Motor neuron (in vitro differentiated cells): Measurements from ENCODE around the gene DACT2. TPM values are rescaled to one million over a fixed set of nuclear protein-coding genes. Genes with fewer than 3 reads are reported as not detected.

Source experiments
- ATAC-seq, 8 experiments: fragments of 200-7000 bp; cut with Tn5 transposase; replicated peaks in 6 of 8; 2 replicates each; pipeline ENCODE4 v1.8.0; 2021; ENCODE audit warnings: mild to moderate bottlenecking in 8 of 8, moderate library complexity in 8 of 8
- H3K27ac ChIP-seq, 2 donors: fragments of 250-450 bp; sonication (Bioruptor Pico); 2 replicates each; pipeline ENCODE4 v1.9.0; 2021; ENCODE audit warnings: antibody characterized with exemption in 2 of 2, mild to moderate bottlenecking in 2 of 2, moderate library complexity in 1 of 2
- H3K4me1 ChIP-seq, 2 donors: fragments of 250-450 bp; sonication (Bioruptor Pico); replicated peaks in 1 of 2; 2 replicates each; pipeline ENCODE4 v1.6.1; 2021; ENCODE audit warnings: antibody characterized with exemption in 2 of 2, mild to moderate bottlenecking in 2 of 2, moderate library complexity in 1 of 2
- H3K4me3 ChIP-seq, 5 donors: fragments of 250-450 bp; sonication (Bioruptor Pico); 2 replicates each; pipeline ENCODE4 v1.9.0; 2021; ENCODE audit warnings: antibody characterized with exemption in 5 of 5, mild to moderate bottlenecking in 5 of 5, moderate library complexity in 4 of 5
- WGBS, 10 experiments: fragments of 450-650 bp; shearing (Covaris generic); methylation state at CpG; one replicate each; pipeline ENCODE4 v1.0.0; 2022; 5-methylcytosine and 5-hydroxymethylcytosine counted together
- in situ Hi-C, 9 experiments: fragments of 400-800 bp; cut with MboI; loops; one replicate each; pipeline ENCODE4 v1.15.0; 2021; ENCODE audit warnings: low sequenced_read_pairs in 9 of 9, low pct_unique_long_range_greater_than_20kb in 2 of 9; ENCODE audit not compliant: unreplicated experiment in 9 of 9
- total RNA-seq, 8 experiments: library from RNA; unstranded; fragments of 300-600 nt; gene quantifications; 2 replicates each; pipeline versions ENCODE4 v1.2.3 to v1.2.4, GENCODE V29; 2022

DACT2 gene
- total RNA-seq, 8 experiments from 2014 or later: 0.20 to 7.4 (median 1.1) TPM; not detected in 2

DNA sequence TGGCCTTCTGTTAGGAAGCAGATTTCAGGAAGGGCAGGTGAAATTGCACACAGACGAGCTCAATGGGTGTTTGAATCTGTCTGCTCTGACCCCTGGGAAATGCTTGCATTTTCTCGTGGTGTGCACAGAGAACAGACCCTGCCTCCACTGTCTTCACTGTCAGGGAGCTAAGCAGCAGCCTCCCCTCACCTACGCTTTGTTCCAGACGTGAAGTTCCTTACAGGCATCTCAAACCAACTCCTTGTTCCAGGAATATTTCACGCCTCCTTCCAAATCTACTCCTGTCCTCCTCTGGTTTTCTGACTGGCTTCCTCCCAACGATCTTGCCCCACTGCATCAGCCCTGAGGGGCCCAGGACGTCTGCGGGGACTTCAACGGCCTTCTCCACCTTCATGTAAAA, 13.7 kb downstream of the DACT2 start:
- 18 to 80% (median 62%) methylated on average over 2 to 7 of the region's 9 CpGs; no CpG with 5 or more reads in 2 of the 10 experiments for WGBS, 10 experiments
- peaks cover 48 to 56% of the 10 kb centered on the region in 2 donors for H3K4me1 ChIP-seq
- H3K27ac ChIP-seq: no peak overlapping the region
- no peak overlapping the region for H3K4me3 ChIP-seq
- in situ Hi-C loops: loop anchor here in 1 of 9 experiments (25.0 kb wide), 1 partner anchor 94 kb away; no protein-coding TSS in a partner anchor
- ATAC-seq: no peak

- 53 to 88% (median 72%) methylated on average over 3 to 16 of the region's 20 CpGs for WGBS, 10 experiments
- Histone ChIP-seq H3K4me1 (peaks cover 42 to 51% of the 10 kb centered on the region in 2 donors), H3K4me3 (no peak overlapping the region), H3K27ac (no peak overlapping the region)
- in situ Hi-C loops: loop anchor here in 1 of 9 experiments (25.0 kb wide), 1 partner anchor 93 kb away; no protein-coding TSS in a partner anchor
- no peak for ATAC-seq
Measured at GRCh38 chr6:168305096-168305749, 14.4 kb downstream of the DACT2 start.

DNA sequence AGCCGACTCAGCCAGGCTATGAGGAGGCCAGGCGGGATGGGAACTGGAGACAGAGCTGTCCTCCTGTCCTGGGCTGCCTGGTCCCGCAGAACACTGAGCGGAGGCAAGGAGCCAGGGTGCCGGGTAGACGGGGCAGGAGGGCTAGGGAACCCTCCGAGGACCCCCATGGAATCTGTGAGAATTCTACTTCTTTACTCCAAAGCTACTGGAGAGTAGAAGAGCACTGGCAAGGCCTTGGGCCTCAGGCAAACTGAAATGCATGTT, 14.9 kb downstream of the DACT2 start:
- Histone ChIP-seq H3K27ac (no peak overlapping the region), H3K4me1 (peaks cover 37 to 48% of the 10 kb centered on the region in 2 donors), H3K4me3 (no peak overlapping the region)
- WGBS, 10 experiments: 49 to 100% (median 89%) methylated on average over 1 to 6 of the region's 7 CpGs; no CpG with 5 or more reads in 4 of the 10 experiments
- in situ Hi-C loops: loop anchor here in 1 of 9 experiments (25.0 kb wide), 1 partner anchor 92 kb away; no protein-coding TSS in a partner anchor
- ATAC-seq: no peak

GRCh38 chr6:168303982-168304751, 15.4 kb downstream of the DACT2 start:
- Histone ChIP-seq H3K27ac (no peak overlapping the region), H3K4me1 (peaks cover 31 to 44% of the 10 kb centered on the region in 2 donors), H3K4me3 (no peak overlapping the region)
- in situ Hi-C loops: loop anchor here in 1 of 9 experiments (25.0 kb wide), 1 partner anchor 92 kb away; no protein-coding TSS in a partner anchor
- no peak for ATAC-seq
- WGBS, 10 experiments: 0 to 93% (median 71%) methylated on average over 1 to 10 of the region's 16 CpGs

GRCh38 chr6:168302534-168302933, 17.0 kb downstream of the DACT2 start:
- peaks cover 25 to 32% of the 10 kb centered on the region in 2 donors for H3K4me1 ChIP-seq
- no peak overlapping the region for H3K27ac ChIP-seq
- in situ Hi-C loops: loop anchor here in 1 of 9 experiments (25.0 kb wide), 1 partner anchor 90 kb away; no protein-coding TSS in a partner anchor
- H3K4me3 ChIP-seq: no peak overlapping the region
- peak in 7 of 8 experiments; percentile 51 to 99 (median 96) for ATAC-seq
- WGBS, 10 experiments: 10 to 82% (median 41%) methylated on average over 2 to 4 of the region's 5 CpGs; no CpG with 5 or more reads in 3 of the 10 experiments

- Histone ChIP-seq H3K4me3 (no peak overlapping the region), H3K27ac (no peak overlapping the region), H3K4me1 (peaks cover 25 to 32% of the 10 kb centered on the region in 2 donors)
- in situ Hi-C loops: loop anchor here in 1 of 9 experiments (25.0 kb wide), 1 partner anchor 90 kb away; no protein-coding TSS in a partner anchor
- WGBS, 10 experiments: 0 to 59% (median 40%) methylated on average over 1 to 6 of the region's 16 CpGs; no CpG with 5 or more reads in 3 of the 10 experiments
- ATAC-seq: peak in 5 of 8 experiments; percentile 18 to 57 (median 38)
Measured at GRCh38 chr6:168301648-168302398, 17.8 kb downstream of the DACT2 start.

DNA sequence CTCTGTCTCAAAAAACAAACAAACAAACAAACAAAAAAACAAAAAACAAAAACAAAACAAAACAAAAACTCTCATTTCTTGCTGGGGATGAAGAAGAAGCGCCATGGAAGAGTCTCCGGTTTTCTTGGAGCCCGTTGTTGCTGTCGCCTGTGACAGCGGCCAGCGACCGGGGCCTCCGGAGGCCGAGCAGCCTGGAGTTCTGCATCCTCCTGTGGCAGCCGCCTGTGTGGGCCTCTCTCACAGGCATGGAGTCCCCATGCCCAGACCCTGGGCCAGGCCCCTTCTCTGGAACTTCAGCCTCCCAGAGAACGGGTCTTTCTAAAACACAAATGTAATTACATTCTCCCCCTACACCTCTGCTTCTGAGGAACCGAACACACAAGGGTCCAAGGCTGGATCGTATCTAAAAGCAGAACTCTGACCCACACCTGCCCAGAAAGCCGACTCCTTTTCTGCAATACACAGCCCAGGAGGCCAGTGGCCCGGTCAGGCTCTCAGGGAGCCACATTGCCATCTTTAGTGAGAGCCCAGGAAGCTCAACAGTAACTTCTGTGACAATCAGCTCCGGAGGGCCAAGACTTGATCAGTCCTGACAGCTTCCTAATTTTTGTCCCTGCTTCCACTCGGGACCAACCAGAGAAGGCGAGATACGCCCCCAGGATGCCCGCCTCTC, 18.5 kb downstream of the DACT2 start:
- no peak for ATAC-seq
- no peak overlapping the region for H3K27ac ChIP-seq
- peaks cover 25 to 32% of the 10 kb centered on the region in 2 donors for H3K4me1 ChIP-seq
- WGBS, 10 experiments: 61 to 90% (median 81%) methylated on average over 3 to 14 of the region's 20 CpGs; no CpG with 5 or more reads in 3 of the 10 experiments
- H3K4me3 ChIP-seq: no peak overlapping the region
- in situ Hi-C loops: loop anchor here in 1 of 9 experiments (25.0 kb wide), 1 partner anchor 89 kb away; no protein-coding TSS in a partner anchor

DNA sequence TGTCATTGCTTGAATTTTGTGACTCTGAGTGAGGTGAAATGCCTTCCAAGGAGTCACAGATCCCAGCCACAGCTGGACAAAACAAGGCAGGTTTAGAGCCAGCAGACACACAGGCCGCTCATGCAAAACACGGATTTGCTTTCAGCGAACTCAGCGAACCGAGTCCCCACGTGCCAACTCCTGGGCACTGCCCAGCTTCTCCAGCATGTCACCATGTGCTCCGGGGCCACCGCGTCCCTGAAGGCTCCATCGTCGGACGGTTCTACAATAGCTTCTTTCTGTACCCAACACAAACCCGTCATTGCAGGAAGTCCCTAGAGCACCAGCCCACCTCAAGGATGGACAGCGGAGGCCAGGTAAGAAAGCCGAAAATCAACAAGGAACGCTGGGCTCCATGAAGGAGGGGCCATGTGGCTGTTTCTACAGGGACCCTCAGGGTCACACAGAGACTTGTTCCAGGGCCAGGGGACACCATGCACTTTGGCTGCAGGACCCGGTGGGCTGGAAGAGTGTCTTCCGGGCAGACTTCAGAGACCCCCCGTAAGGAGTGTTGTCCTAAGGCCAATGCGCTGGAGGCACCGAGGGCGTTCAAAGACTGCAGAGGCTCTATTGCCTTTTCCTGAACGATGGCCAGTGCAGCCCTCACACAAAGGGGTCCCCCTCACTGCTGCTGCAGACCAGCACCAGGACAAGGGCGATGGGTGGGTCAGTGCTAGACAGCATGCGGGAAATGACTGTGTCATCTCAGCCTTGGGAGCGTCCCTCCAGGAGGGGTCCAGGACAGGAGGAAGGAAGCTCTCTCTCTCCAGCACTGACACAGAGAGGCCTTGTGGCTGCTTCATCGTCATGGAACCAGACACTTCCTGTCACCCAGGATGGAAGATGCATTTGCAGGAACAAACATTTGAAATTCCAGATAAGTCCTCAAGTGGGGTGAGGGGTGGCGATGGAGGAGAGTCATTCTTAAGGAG, 19.8 kb downstream of the DACT2 start:
- WGBS, 10 experiments: 40 to 93% (median 86%) methylated on average over 1 to 22 of the region's 28 CpGs; no CpG with 5 or more reads in 1 of the 10 experiments
- in situ Hi-C loops: loop anchor here in 1 of 9 experiments (25.0 kb wide), 1 partner anchor 88 kb away; no protein-coding TSS in a partner anchor
- Histone ChIP-seq H3K27ac (no peak overlapping the region), H3K4me1 (peaks cover 25 to 32% of the 10 kb centered on the region in 2 donors), H3K4me3 (no peak overlapping the region)
- ATAC-seq: no peak

- Histone ChIP-seq H3K4me3 (no peak overlapping the region), H3K4me1 (peaks cover 8 to 16% of the 10 kb centered on the region in 2 donors), H3K27ac (no peak overlapping the region)
- no peak for ATAC-seq
- in situ Hi-C loops: no loop called here
- 59 to 92% (median 75%) methylated on average over 4 to 12 of the region's 13 CpGs; no CpG with 5 or more reads in 6 of the 10 experiments for WGBS, 10 experiments
Measured at GRCh38 chr6:168297643-168298042, 21.9 kb downstream of the DACT2 start.

- 17 to 94% (median 50%) methylated on average over 1 to 7 of the region's 7 CpGs; no CpG with 5 or more reads in 2 of the 10 experiments for WGBS, 10 experiments
- Histone ChIP-seq H3K27ac (no peak overlapping the region), H3K4me3 (no peak overlapping the region), H3K4me1 (peaks cover 4 to 9% of the 10 kb centered on the region in 2 donors)
- ATAC-seq: no peak
- in situ Hi-C loops: no loop called here
Measured at GRCh38 chr6:168294901-168295300, 24.7 kb downstream of the DACT2 start.
